GM12801 (cell line): ENCODE results near the gene MBOAT7.

ENCODE experiments used
- CTCF ChIP-seq: IDR thresholded peaks from one replicate; pipeline ENCODE4 v1.5.1; 2011; ENCODE audit warnings: control low read depth; ENCODE audit not compliant: insufficient read length; ENCODE audit errors: extremely low read depth

Gene MBOAT7

GRCh38 chr19:54190503-54191010 lies 1.2 kb upstream of the MBOAT7 start:
- no peak for TF ChIP-seq CTCF

GRCh38 chr19:54189735-54190502 lies 539 bp upstream of the MBOAT7 start:
- TF ChIP-seq CTCF = no peak

GRCh38 chr19:54188215-54188871 lies 1.0 kb downstream of the MBOAT7 start:
- no peak for TF ChIP-seq CTCF

- TF ChIP-seq CTCF = no peak
Observed at GRCh38 chr19:54186934-54187381, 2.4 kb downstream of the MBOAT7 start.

- no peak for TF ChIP-seq CTCF
Observed at GRCh38 chr19:54186351-54186750, 3.0 kb downstream of the MBOAT7 start.

- TF ChIP-seq CTCF = no peak
Observed at GRCh38 chr19:54183431-54183830, 5.9 kb downstream of the MBOAT7 start.

GRCh38 chr19:54180691-54181091 lies 8.7 kb downstream of the MBOAT7 start:
- TF ChIP-seq CTCF = no peak
